ENCODE results near the gene MAST2. TPM values are rescaled to one million over a fixed set of nuclear protein-coding genes. Genes with fewer than 3 reads are reported as not detected.

MAST2 gene
- total RNA-seq, 1 experiment from 2014 or later, result 41.9 TPM

DNA sequence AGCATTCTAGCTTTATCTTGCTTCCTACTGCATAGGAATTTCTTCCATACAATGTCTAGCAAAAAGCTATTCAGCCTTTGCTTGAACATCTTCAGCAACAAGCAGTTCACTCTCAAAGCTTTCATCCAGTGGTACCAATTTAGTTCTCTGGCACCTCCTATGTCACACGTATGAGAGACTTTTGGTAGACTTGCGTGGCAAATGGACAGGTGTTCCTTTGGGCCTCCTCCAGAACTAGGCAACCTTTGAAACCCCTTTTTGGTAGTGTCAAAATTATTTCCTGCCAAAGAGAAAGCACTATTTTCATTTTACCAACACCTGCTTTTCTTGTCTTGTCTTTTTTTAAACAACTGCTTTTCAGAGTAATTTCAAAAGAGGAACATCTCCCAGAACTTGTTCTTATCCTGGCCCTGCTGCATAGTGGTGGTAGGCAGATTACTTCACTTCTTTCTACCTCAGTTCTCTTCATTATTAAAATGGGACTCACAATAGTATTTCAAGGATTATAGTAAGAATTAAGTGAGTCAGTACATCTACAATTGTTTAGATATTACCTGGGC is 122.4 kb downstream of the MAST2 start:
- Histone ChIP-seq H3K9me3 (ENCODE audit: control insufficient read depth in 1 of 2, insufficient read depth in 1 of 2, low read depth in 1 of 2, low read length in 2 of 2) (no peaks in the 10 kb centered on the region), H3K27me3 (ENCODE audit: insufficient read depth, low read length) (no peaks in the 10 kb centered on the region), H2AFZ (ENCODE audit: low read depth, low read length, poor library complexity, severe bottlenecking) (no peak overlapping the region), H3K9ac (ENCODE audit: low read length) (no peak overlapping the region), H3K4me1 (ENCODE audit: control insufficient read depth in 1 of 2, insufficient read depth in 2 of 2, low read length in 2 of 2) (peaks cover 28 to 52% of the 10 kb centered on the region in 2 experiments), H4K20me1 (ENCODE audit: insufficient read depth) (no peaks in the 10 kb centered on the region), H3K27ac (ENCODE audit: low read depth, low read length) (no peak overlapping the region), H3K36me3 (ENCODE audit: control insufficient read depth in 1 of 2, insufficient read depth in 2 of 2, low read length in 2 of 2) (no peaks in the 10 kb centered on the region), H3K4me3 (replicated peaks in 1 of 2; ENCODE audit: low read depth in 1 of 2, low read length in 2 of 2) (no peak overlapping the region), H3K9me2 (ENCODE audit: insufficient read depth) (no peaks in the 10 kb centered on the region), H3K4me2 (ENCODE audit: low read length) (no peak overlapping the region), H3K79me2 (ENCODE audit: insufficient read depth, low read length) (peaks cover 7% of the 10 kb centered on the region)
- CTCF ChIA-PET, result no interaction called here
- BruUV-seq (replicated peaks), result no TSS peak
- DNase-seq (ENCODE audit: low read depth, low spot score) (no peak), ATAC-seq (no peak)
- POLR2A ChIA-PET, result no interaction called here
- intact Hi-C loops (cut with micrococcal nuclease), result no loop called here
- TF ChIP-seq EGR1 (IDR thresholded peaks at IDR 0.05; ENCODE audit: low read depth) (no peak), ZFX (IDR thresholded peaks at IDR 0.05) (no peak)
- RAD21 ChIA-PET (ENCODE audit: low non-redundant PET in 1 of 2, low total read pairs in 2 of 2, uncharacterized antibody in 2 of 2, unreplicated experiment in 2 of 2), result no interaction called here

DNA sequence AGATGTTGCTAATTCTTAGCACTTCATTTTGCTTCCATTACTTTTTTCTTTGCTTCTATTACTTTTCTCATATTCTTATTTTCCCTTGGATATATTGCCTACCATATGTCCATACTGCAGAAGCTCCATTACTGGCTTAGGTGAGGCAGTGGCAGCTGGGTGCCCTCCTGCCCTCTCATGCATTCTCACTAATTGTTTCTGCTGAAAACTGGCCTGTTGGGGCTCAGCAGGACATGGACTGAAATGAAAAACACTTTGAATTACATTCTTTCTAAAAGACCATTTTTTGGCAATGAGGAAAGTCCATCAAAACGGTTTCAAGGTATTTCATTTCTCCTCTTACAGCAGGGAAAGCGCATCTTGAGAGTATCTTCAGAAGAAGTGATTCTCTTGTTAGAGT is 122.9 kb downstream of the MAST2 start:
- ChIA-PET RAD21 (ENCODE audit: low non-redundant PET in 1 of 2, low total read pairs in 2 of 2, uncharacterized antibody in 2 of 2, unreplicated experiment in 2 of 2) (no interaction called here), POLR2A (no interaction called here)
- TF ChIP-seq JUND (IDR thresholded peaks at IDR 0.05), result no peak
- TF ChIP-seq, protein P1, sequence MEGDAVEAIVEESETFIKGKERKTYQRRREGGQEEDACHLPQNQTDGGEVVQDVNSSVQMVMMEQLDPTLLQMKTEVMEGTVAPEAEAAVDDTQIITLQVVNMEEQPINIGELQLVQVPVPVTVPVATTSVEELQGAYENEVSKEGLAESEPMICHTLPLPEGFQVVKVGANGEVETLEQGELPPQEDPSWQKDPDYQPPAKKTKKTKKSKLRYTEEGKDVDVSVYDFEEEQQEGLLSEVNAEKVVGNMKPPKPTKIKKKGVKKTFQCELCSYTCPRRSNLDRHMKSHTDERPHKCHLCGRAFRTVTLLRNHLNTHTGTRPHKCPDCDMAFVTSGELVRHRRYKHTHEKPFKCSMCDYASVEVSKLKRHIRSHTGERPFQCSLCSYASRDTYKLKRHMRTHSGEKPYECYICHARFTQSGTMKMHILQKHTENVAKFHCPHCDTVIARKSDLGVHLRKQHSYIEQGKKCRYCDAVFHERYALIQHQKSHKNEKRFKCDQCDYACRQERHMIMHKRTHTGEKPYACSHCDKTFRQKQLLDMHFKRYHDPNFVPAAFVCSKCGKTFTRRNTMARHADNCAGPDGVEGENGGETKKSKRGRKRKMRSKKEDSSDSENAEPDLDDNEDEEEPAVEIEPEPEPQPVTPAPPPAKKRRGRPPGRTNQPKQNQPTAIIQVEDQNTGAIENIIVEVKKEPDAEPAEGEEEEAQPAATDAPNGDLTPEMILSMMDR (IDR thresholded peaks at IDR 0.05 in 2 of 3, conservative IDR thresholded peaks at IDR 0.05 in 1 of 3; ENCODE audit: borderline replicate concordance in 1 of 3, insufficient read depth in 1 of 3, low read depth in 2 of 3, low read length in 2 of 3), result no peak
- TF ChIP-seq ELF1 (IDR thresholded peaks at IDR 0.05; ENCODE audit: borderline replicate concordance, low read depth), result no peak
- no peak for TF ChIP-seq SIN3A (IDR thresholded peaks at IDR 0.05; ENCODE audit: low read depth)
- TF ChIP-seq CEBPB (IDR thresholded peaks at IDR 0.05; ENCODE audit: low read depth), result no peak
- TF ChIP-seq POLR2A (IDR thresholded peaks at IDR 0.05; ENCODE audit: borderline replicate concordance, extremely low read depth, insufficient read depth, insufficient read length), result no peak
- TF ChIP-seq, protein P2, sequence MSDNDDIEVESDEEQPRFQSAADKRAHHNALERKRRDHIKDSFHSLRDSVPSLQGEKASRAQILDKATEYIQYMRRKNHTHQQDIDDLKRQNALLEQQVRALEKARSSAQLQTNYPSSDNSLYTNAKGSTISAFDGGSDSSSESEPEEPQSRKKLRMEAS (IDR thresholded peaks at IDR 0.05), result no peak
- no peak for TF ChIP-seq ZBTB33 (IDR thresholded peaks at IDR 0.05; ENCODE audit: extremely low read depth, insufficient replicate concordance, low read length)
- TF ChIP-seq, protein P3, sequence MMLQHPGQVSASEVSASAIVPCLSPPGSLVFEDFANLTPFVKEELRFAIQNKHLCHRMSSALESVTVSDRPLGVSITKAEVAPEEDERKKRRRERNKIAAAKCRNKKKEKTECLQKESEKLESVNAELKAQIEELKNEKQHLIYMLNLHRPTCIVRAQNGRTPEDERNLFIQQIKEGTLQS (IDR thresholded peaks at IDR 0.05), result no peak
- no peak for TF ChIP-seq TCF7L2 (IDR thresholded peaks at IDR 0.05; ENCODE audit: borderline replicate concordance, extremely low read depth, insufficient read depth, insufficient read length)
- TF ChIP-seq, protein P4, sequence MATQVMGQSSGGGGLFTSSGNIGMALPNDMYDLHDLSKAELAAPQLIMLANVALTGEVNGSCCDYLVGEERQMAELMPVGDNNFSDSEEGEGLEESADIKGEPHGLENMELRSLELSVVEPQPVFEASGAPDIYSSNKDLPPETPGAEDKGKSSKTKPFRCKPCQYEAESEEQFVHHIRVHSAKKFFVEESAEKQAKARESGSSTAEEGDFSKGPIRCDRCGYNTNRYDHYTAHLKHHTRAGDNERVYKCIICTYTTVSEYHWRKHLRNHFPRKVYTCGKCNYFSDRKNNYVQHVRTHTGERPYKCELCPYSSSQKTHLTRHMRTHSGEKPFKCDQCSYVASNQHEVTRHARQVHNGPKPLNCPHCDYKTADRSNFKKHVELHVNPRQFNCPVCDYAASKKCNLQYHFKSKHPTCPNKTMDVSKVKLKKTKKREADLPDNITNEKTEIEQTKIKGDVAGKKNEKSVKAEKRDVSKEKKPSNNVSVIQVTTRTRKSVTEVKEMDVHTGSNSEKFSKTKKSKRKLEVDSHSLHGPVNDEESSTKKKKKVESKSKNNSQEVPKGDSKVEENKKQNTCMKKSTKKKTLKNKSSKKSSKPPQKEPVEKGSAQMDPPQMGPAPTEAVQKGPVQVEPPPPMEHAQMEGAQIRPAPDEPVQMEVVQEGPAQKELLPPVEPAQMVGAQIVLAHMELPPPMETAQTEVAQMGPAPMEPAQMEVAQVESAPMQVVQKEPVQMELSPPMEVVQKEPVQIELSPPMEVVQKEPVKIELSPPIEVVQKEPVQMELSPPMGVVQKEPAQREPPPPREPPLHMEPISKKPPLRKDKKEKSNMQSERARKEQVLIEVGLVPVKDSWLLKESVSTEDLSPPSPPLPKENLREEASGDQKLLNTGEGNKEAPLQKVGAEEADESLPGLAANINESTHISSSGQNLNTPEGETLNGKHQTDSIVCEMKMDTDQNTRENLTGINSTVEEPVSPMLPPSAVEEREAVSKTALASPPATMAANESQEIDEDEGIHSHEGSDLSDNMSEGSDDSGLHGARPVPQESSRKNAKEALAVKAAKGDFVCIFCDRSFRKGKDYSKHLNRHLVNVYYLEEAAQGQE (IDR thresholded peaks at IDR 0.05; ENCODE audit: low read depth), result no peak
- TF ChIP-seq ZFX (IDR thresholded peaks at IDR 0.05), result no peak

More for the DNA sequence above, 122.9 kb downstream of the MAST2 start:
- ATAC-seq (no peak), DNase-seq (ENCODE audit: low read depth, low spot score) (no peak)
- Histone ChIP-seq H3K9me3 (ENCODE audit: control insufficient read depth in 1 of 2, insufficient read depth in 1 of 2, low read depth in 1 of 2, low read length in 2 of 2) (no peaks in the 10 kb centered on the region), H3K4me3 (replicated peaks in 1 of 2; ENCODE audit: low read depth in 1 of 2, low read length in 2 of 2) (no peak overlapping the region), H3K79me2 (ENCODE audit: insufficient read depth, low read length) (peaks cover 9% of the 10 kb centered on the region), H3K36me3 (ENCODE audit: control insufficient read depth in 1 of 2, insufficient read depth in 2 of 2, low read length in 2 of 2) (no peaks in the 10 kb centered on the region), H3K27ac (ENCODE audit: low read depth, low read length) (no peak overlapping the region), H3K9me2 (ENCODE audit: insufficient read depth) (no peaks in the 10 kb centered on the region), H3K27me3 (ENCODE audit: insufficient read depth, low read length) (no peaks in the 10 kb centered on the region), H2AFZ (ENCODE audit: low read depth, low read length, poor library complexity, severe bottlenecking) (no peak overlapping the region), H3K4me2 (ENCODE audit: low read length) (no peak overlapping the region), H4K20me1 (ENCODE audit: insufficient read depth) (no peaks in the 10 kb centered on the region), H3K9ac (ENCODE audit: low read length) (no peak overlapping the region), H3K4me1 (ENCODE audit: control insufficient read depth in 1 of 2, insufficient read depth in 2 of 2, low read length in 2 of 2) (peaks cover 33 to 57% of the 10 kb centered on the region in 2 experiments)
- no TSS peak for BruUV-seq (replicated peaks)
- CTCF ChIA-PET, result no interaction called here
- intact Hi-C loops (cut with micrococcal nuclease), result no loop called here
